H9 (cell line): Measurements from ENCODE around the gene MRM3. TPM values are rescaled to one million over a fixed set of nuclear protein-coding genes. Genes with fewer than 3 reads are reported as not detected.

Source experiments
- DNase-seq: peaks from one replicate; pipeline ENCODE4 v3.0.0-alpha.2; 2017
- H2AFZ ChIP-seq: one replicate; pipeline ENCODE4 v1.6.1; 2013; ENCODE audit warnings: mild to moderate bottlenecking, low read length, control low read depth, moderate library complexity
- H2AK5ac ChIP-seq: 2 replicates; pipeline ENCODE4 v1.6.1; 2013; ENCODE audit warnings: low read length, control low read depth, mixed read lengths; ENCODE audit not compliant: insufficient read length
- H2BK120ac ChIP-seq: one replicate; pipeline ENCODE4 v1.6.1; 2013; ENCODE audit warnings: low read depth, mild to moderate bottlenecking, low read length, control low read depth, inconsistent platforms; ENCODE audit not compliant: poor library complexity, severe bottlenecking
- H2BK12ac ChIP-seq: 2 replicates; pipeline ENCODE4 v1.6.1; 2013; ENCODE audit warnings: low read length, control low read depth, mixed read lengths, low read depth; ENCODE audit not compliant: insufficient read length
- H2BK15ac ChIP-seq: 2 replicates; pipeline ENCODE4 v1.6.1; 2013; ENCODE audit warnings: low read depth, low read length, control low read depth
- H2BK20ac ChIP-seq: one replicate; pipeline ENCODE4 v1.6.1; 2013; ENCODE audit warnings: low read depth, mild to moderate bottlenecking, low read length, control low read depth, inconsistent platforms; ENCODE audit not compliant: poor library complexity, severe bottlenecking
- H2BK5ac ChIP-seq: 2 replicates; pipeline ENCODE4 v1.6.1; 2013; ENCODE audit warnings: low read length, control low read depth, mixed read lengths; ENCODE audit not compliant: insufficient read length
- H3K14ac ChIP-seq: 2 replicates; pipeline ENCODE4 v1.6.1; 2013; ENCODE audit warnings: low read length, control low read depth; ENCODE audit not compliant: insufficient read depth
- H3K18ac ChIP-seq: 2 replicates; pipeline ENCODE4 v1.6.1; 2013; ENCODE audit warnings: low read depth, mild to moderate bottlenecking, mixed read lengths, low read length, control low read depth; ENCODE audit not compliant: insufficient read length
- H3K23ac ChIP-seq: 2 replicates; pipeline ENCODE4 v1.6.1; 2013; ENCODE audit warnings: low read length, control low read depth, mixed read lengths, low read depth; ENCODE audit not compliant: insufficient read length
- H3K23me2 ChIP-seq: 2 replicates; pipeline ENCODE4 v1.6.1; 2013; ENCODE audit warnings: low read depth, mild to moderate bottlenecking, mixed read lengths, low read length, control low read depth; ENCODE audit not compliant: insufficient read length, poor library complexity, severe bottlenecking
- H3K27ac ChIP-seq: 2 replicates; pipeline ENCODE4 v1.5.1; 2013; ENCODE audit warnings: low read length, control low read depth, mixed read lengths, low read depth; ENCODE audit not compliant: insufficient read length
- H3K27me3 ChIP-seq: 2 replicates; pipeline ENCODE4 v1.6.1; 2013; ENCODE audit warnings: low read length, control low read depth, inconsistent platforms; ENCODE audit not compliant: insufficient read depth
- H3K4ac ChIP-seq: 2 replicates; pipeline ENCODE4 v1.6.1; 2013; ENCODE audit warnings: low read depth, mild to moderate bottlenecking, control low read depth, inconsistent platforms, low read length, moderate library complexity
- H3K4me1 ChIP-seq: 2 replicates; pipeline ENCODE4 v1.6.1; 2013; ENCODE audit warnings: low read length, control low read depth, inconsistent platforms; ENCODE audit not compliant: insufficient read depth
- H3K4me2 ChIP-seq: 2 replicates; pipeline ENCODE4 v1.6.1; 2013; ENCODE audit warnings: low read length, control low read depth, mixed read lengths; ENCODE audit not compliant: insufficient read length, insufficient read depth
- H3K56ac ChIP-seq: 2 replicates; pipeline ENCODE4 v1.6.1; 2013; ENCODE audit warnings: low read depth, mild to moderate bottlenecking, mixed read lengths, low read length, control low read depth; ENCODE audit not compliant: insufficient read length
- H3K79me1 ChIP-seq: 2 replicates; pipeline ENCODE4 v1.6.1; 2013; ENCODE audit warnings: low read depth, mild to moderate bottlenecking, moderate library complexity, low read length, control low read depth, inconsistent platforms; ENCODE audit not compliant: insufficient read depth, poor library complexity, severe bottlenecking
- H3K79me2 ChIP-seq: 2 replicates; pipeline ENCODE4 v1.6.1; 2013; ENCODE audit warnings: low read length, control low read depth, inconsistent platforms; ENCODE audit not compliant: insufficient read depth
- H3K9ac ChIP-seq: 2 replicates; pipeline ENCODE4 v1.6.1; 2013; ENCODE audit warnings: low read length, control low read depth, mixed read lengths; ENCODE audit not compliant: insufficient read length; ENCODE audit errors: extremely low read depth
- H3K9me3 ChIP-seq: one replicate; pipeline ENCODE4 v1.6.1; 2013; ENCODE audit warnings: low read depth, low read length, inconsistent platforms; ENCODE audit not compliant: control insufficient read depth
- H3T11ph ChIP-seq: one replicate; pipeline ENCODE4 v1.6.1; 2013; ENCODE audit warnings: mild to moderate bottlenecking, low read length, control low read depth, inconsistent platforms
- H4K20me1 ChIP-seq: one replicate; pipeline ENCODE4 v1.6.1; 2013; ENCODE audit not compliant: control insufficient read depth, insufficient read length, insufficient read depth
- H4K5ac ChIP-seq: 2 replicates; pipeline ENCODE4 v1.6.1; 2013; ENCODE audit warnings: low read depth, mild to moderate bottlenecking, mixed read lengths, low read length, control low read depth; ENCODE audit not compliant: insufficient read length
- H4K8ac ChIP-seq: replicated peaks from 2 replicates; pipeline ENCODE4 v1.6.1; 2013; ENCODE audit warnings: low read length, control low read depth, mixed read lengths, low read depth; ENCODE audit not compliant: insufficient read length
- H4K91ac ChIP-seq: 2 replicates; pipeline ENCODE4 v1.6.1; 2013; ENCODE audit warnings: low read depth, mild to moderate bottlenecking, moderate library complexity, mixed read lengths, low read length, control low read depth; ENCODE audit not compliant: insufficient read length
- H3K27ac Mint-ChIP-seq, 3 experiments: 2 replicates in 2 of 3; 3 replicates in 1 of 3; pipeline ENCODE4 v1.8.0; 2020 to 2021; ENCODE audit warnings: mixed read lengths in 3 of 3, mild to moderate bottlenecking in 1 of 3, moderate library complexity in 1 of 3
- H3K27me3 Mint-ChIP-seq: 2 replicates; pipeline ENCODE4 v1.8.0; 2021; ENCODE audit warnings: low read depth, mild to moderate bottlenecking, moderate library complexity, mixed read lengths
- H3K36me3 Mint-ChIP-seq, 3 experiments: 2 replicates in 2 of 3; 3 replicates in 1 of 3; pipeline ENCODE4 v1.8.0; 2020 to 2021; ENCODE audit warnings: low read depth in 3 of 3, mixed read lengths in 3 of 3; ENCODE audit not compliant: insufficient read depth in 1 of 3
- H3K4me1 Mint-ChIP-seq, 2 experiments: 2 replicates each; pipeline ENCODE4 v1.8.0; 2020; ENCODE audit warnings: mixed read lengths in 2 of 2
- H3K4me3 Mint-ChIP-seq, 2 experiments: 2 replicates in 1 of 2; 3 replicates in 1 of 2; pipeline ENCODE4 v1.8.0; 2020 to 2021; ENCODE audit warnings: mild to moderate bottlenecking in 2 of 2, mixed read lengths in 2 of 2, moderate library complexity in 1 of 2
- H3K9me3 Mint-ChIP-seq, 2 experiments: 2 replicates in 1 of 2; 3 replicates in 1 of 2; pipeline ENCODE4 v1.8.0; 2020; ENCODE audit warnings: mild to moderate bottlenecking in 2 of 2, mixed read lengths in 2 of 2, moderate library complexity in 1 of 2
- WGBS: extraction: QIAGEN DNeasy Blood & Tissue Kit; methylation state at CpG from one replicate; pipeline ENCODE4 v1.1.7; 2013; ENCODE audit warnings: missing lambda C conversion rate, low lambda C conversion rate, mixed read lengths; ENCODE audit not compliant: insufficient read length; ENCODE audit errors: extremely low coverage; 5-methylcytosine and 5-hydroxymethylcytosine counted together
- total RNA-seq: library from RNA; stranded (reverse); gene quantifications from 2 replicates; pipeline ENCODE4 v1.2.1, GENCODE V29; 2021
- TF ChIP-seq, protein P1 (sequence below): fragments of 200-600 bp; sonication (generic); conservative IDR thresholded peaks from 3 replicates; pipeline ENCODE4 v1.8.0; 2021; ENCODE audit warnings: antibody characterized with exemption, mild to moderate bottlenecking

The MRM3 gene
- total RNA-seq, 1 experiment from 2014 or later = 25.3 TPM

DNA sequence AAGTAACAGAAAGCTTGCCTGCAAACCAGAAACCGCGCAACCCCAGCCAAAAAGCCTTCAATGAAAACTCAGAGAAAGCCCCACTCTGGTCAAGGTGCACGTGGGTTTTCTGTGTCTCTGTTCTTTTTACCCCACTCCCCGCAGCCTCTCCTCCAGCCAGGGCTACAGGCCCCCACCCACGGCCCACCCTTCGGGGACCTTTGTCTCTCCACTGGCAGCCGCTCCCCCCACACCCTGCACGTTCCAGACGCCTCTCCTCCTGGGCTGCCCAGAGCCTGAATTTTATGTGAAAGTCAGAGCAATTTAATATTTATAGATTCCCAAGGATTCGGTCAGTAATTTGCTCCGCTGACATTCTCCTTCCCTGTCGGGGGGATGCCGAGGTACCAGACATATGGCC lies 24.2 kb downstream of the MRM3 start:
- no peak overlapping the region for H3K27ac ChIP-seq
- no peak overlapping the region for H3T11ph ChIP-seq
- peaks cover 14 to 35% (median 32%) of the 10 kb centered on the region in 3 experiments for H3K36me3 Mint-ChIP-seq
- H3K79me1 ChIP-seq = no peaks in the 10 kb centered on the region
- no peak overlapping the region for H4K91ac ChIP-seq
- no peak for DNase-seq
- no peak overlapping the region for H2BK20ac ChIP-seq
- H3K27ac Mint-ChIP-seq = peak overlapping the region; percentile 38 to 75 (median 62); a peak in 2 of 7 replicates
- no peak overlapping the region for H3K4me2 ChIP-seq
- H3K4me1 ChIP-seq = no peaks in the 10 kb centered on the region; the same call in 1 of the 2 replicates
- no peak overlapping the region for H3K18ac ChIP-seq
- H2BK15ac ChIP-seq = no peak overlapping the region
- no peaks in the 10 kb centered on the region; the same call in 1 of the 2 replicates for H3K79me2 ChIP-seq
- H3K27me3 ChIP-seq = no peaks in the 10 kb centered on the region
- H3K9ac ChIP-seq = no peak overlapping the region
- no peak overlapping the region for H2AFZ ChIP-seq
- H3K23me2 ChIP-seq = no peaks in the 10 kb centered on the region
- TF ChIP-seq, protein P1, sequence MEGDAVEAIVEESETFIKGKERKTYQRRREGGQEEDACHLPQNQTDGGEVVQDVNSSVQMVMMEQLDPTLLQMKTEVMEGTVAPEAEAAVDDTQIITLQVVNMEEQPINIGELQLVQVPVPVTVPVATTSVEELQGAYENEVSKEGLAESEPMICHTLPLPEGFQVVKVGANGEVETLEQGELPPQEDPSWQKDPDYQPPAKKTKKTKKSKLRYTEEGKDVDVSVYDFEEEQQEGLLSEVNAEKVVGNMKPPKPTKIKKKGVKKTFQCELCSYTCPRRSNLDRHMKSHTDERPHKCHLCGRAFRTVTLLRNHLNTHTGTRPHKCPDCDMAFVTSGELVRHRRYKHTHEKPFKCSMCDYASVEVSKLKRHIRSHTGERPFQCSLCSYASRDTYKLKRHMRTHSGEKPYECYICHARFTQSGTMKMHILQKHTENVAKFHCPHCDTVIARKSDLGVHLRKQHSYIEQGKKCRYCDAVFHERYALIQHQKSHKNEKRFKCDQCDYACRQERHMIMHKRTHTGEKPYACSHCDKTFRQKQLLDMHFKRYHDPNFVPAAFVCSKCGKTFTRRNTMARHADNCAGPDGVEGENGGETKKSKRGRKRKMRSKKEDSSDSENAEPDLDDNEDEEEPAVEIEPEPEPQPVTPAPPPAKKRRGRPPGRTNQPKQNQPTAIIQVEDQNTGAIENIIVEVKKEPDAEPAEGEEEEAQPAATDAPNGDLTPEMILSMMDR = no peak
- H2BK5ac ChIP-seq = no peak overlapping the region
- no peak overlapping the region for H2AK5ac ChIP-seq
- H4K8ac ChIP-seq = no peak overlapping the region
- no peak overlapping the region for H4K5ac ChIP-seq
- WGBS = no CpG with 5 or more reads among the region's 13 CpGs
- H4K20me1 ChIP-seq = no peaks in the 10 kb centered on the region
- no peak overlapping the region for H3K14ac ChIP-seq
- H2BK120ac ChIP-seq = no peak overlapping the region
- H3K4ac ChIP-seq = no peak overlapping the region
- H3K23ac ChIP-seq = no peak overlapping the region
- H3K9me3 Mint-ChIP-seq = no peaks in the 10 kb centered on the region
- no peak overlapping the region for H2BK12ac ChIP-seq
- H3K56ac ChIP-seq = no peak overlapping the region
- peaks cover 0 to 3% of the 10 kb centered on the region in 2 experiments; a peak in 1 of 4 replicates for H3K4me1 Mint-ChIP-seq
- H3K9me3 ChIP-seq = no peaks in the 10 kb centered on the region
- no peak overlapping the region for H3K4me3 Mint-ChIP-seq
- H3K27me3 Mint-ChIP-seq = no peaks in the 10 kb centered on the region
